Sigmoid colon (tissue), 4 donors: ENCODE measurements around the gene CHPF2.

Experiments used
- POLR2A ChIP-seq, 2 donors: fragments of 450-650 bp; IDR thresholded peaks; one replicate each; pipeline ENCODE4 v1.6.1; 2016; ENCODE audit warnings: antibody characterized with exemption in 2 of 2, mild to moderate bottlenecking in 2 of 2, moderate library complexity in 2 of 2
- POLR2AphosphoS5 ChIP-seq, 4 donors: sonication (generic); formaldehyde crosslinking; IDR thresholded peaks; one replicate each; pipeline ENCODE4 v1.6.1; 2017; ENCODE audit warnings: antibody characterized with exemption in 4 of 4
- TF ChIP-seq, protein P1 (sequence below), 4 experiments: fragments of 450-650 bp in 3 of 4; fragments of 200-600 bp in 1 of 4; IDR thresholded peaks; one replicate each; pipeline ENCODE4 v1.5.1; 2016 to 2019; ENCODE audit warnings: antibody characterized with exemption in 4 of 4, mild to moderate bottlenecking in 3 of 4, moderate library complexity in 2 of 4

DNA sequence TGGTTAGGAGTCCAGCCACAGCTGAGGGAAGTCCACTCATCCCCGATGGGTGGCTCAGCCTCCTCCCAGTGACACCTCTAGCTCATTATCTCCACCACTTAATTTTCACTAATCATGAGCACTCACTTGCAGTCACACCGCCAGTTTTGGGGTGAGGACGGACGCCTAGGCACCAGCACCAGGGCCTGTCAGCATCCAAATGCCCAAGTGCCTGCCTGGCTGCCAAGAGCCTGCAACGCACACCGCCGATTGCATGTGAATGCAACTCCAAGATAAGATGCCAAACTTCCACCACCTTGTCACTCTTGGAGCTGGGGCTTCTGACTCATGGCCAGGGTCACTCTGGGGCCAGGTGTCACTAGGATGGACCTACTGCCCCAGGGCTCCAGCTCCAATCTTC lies 40.6 kb downstream of the CHPF2 start:
- TF ChIP-seq, protein P1, sequence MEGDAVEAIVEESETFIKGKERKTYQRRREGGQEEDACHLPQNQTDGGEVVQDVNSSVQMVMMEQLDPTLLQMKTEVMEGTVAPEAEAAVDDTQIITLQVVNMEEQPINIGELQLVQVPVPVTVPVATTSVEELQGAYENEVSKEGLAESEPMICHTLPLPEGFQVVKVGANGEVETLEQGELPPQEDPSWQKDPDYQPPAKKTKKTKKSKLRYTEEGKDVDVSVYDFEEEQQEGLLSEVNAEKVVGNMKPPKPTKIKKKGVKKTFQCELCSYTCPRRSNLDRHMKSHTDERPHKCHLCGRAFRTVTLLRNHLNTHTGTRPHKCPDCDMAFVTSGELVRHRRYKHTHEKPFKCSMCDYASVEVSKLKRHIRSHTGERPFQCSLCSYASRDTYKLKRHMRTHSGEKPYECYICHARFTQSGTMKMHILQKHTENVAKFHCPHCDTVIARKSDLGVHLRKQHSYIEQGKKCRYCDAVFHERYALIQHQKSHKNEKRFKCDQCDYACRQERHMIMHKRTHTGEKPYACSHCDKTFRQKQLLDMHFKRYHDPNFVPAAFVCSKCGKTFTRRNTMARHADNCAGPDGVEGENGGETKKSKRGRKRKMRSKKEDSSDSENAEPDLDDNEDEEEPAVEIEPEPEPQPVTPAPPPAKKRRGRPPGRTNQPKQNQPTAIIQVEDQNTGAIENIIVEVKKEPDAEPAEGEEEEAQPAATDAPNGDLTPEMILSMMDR (IDR thresholded peaks at IDR 0.05): no peak
- TF ChIP-seq POLR2AphosphoS5 (IDR thresholded peaks at IDR 0.05) (no peak), POLR2A (IDR thresholded peaks at IDR 0.05) (no peak)
